LNCaP clone FGC (cell line): ENCODE measurements around the gene RLN1.

Experiments used
- DNase-seq: peaks from one replicate; pipeline ENCODE4 v3.0.0-alpha.2; 2011; ENCODE audit warnings: low read depth
- H3K4me3 ChIP-seq: 2 replicates; pipeline ENCODE4 v1.5.1; 2011; ENCODE audit warnings: mild to moderate bottlenecking, low read depth, low read length, control low read depth
- CTCF ChIP-seq: IDR thresholded peaks from 2 replicates; pipeline ENCODE4 v1.5.1; 2012; ENCODE audit warnings: mild to moderate bottlenecking; ENCODE audit not compliant: control insufficient read depth, insufficient read depth; ENCODE audit errors: extremely low read depth

The RLN1 gene

GRCh38 chr9:5375091-5375490, 35.4 kb upstream of the RLN1 start:
- TF ChIP-seq CTCF, result no peak
- H3K4me3 ChIP-seq, result no peak overlapping the region
- no peak for DNase-seq

- H3K4me3 ChIP-seq, result no peak overlapping the region
- peak; percentile 64 for DNase-seq
- TF ChIP-seq CTCF, result no peak
Observed at GRCh38 chr9:5364294-5365024, 24.8 kb upstream of the RLN1 start.

- no peak for TF ChIP-seq CTCF
- no peak for DNase-seq
- H3K4me3 ChIP-seq, result no peak overlapping the region
Observed at GRCh38 chr9:5361326-5362010, 21.8 kb upstream of the RLN1 start.

GRCh38 chr9:5360341-5360740, 20.7 kb upstream of the RLN1 start:
- peak; percentile 91 for DNase-seq
- no peak for TF ChIP-seq CTCF
- no peak overlapping the region for H3K4me3 ChIP-seq

- TF ChIP-seq CTCF, result no peak
- H3K4me3 ChIP-seq, result no peak overlapping the region
- no peak for DNase-seq
Observed at GRCh38 chr9:5357431-5358105, 17.9 kb upstream of the RLN1 start.

GRCh38 chr9:5355817-5356216, 16.1 kb upstream of the RLN1 start:
- no peak overlapping the region for H3K4me3 ChIP-seq
- TF ChIP-seq CTCF, result no peak
- no peak for DNase-seq
